HepG2 (cell line): ENCODE measurements around the gene NPC2. TPM values are rescaled to one million over a fixed set of nuclear protein-coding genes. Genes with fewer than 3 reads are reported as not detected.

Experiments
- GMEB1 ChIP-seq: sonication (generic); formaldehyde crosslinking; IDR thresholded peaks from 2 replicates; pipeline ENCODE4 v1.5.1; 2020; ENCODE audit warnings: missing genetic modification reagents, mild to moderate bottlenecking, borderline replicate concordance
- HOXA5 ChIP-seq: sonication (generic); formaldehyde crosslinking; IDR thresholded peaks from 2 replicates; pipeline ENCODE4 v1.4.0; 2020; ENCODE audit warnings: missing genetic modification reagents
- HOXA9 ChIP-seq: sonication (generic); formaldehyde crosslinking; IDR thresholded peaks from 2 replicates; pipeline ENCODE4 v1.8.1; 2022; ENCODE audit warnings: missing genetic modification reagents, mild to moderate bottlenecking, moderate library complexity, borderline replicate concordance
- NR3C1 ChIP-seq: sonication (generic); formaldehyde crosslinking; IDR thresholded peaks from 2 replicates; pipeline ENCODE4 v1.4.0; 2020; ENCODE audit warnings: missing genetic modification reagents
- SNAI1 ChIP-seq: sonication (generic); formaldehyde crosslinking; IDR thresholded peaks from 2 replicates; pipeline ENCODE4 v1.5.0; 2020; ENCODE audit warnings: mild to moderate bottlenecking, missing genetic modification reagents, borderline replicate concordance
- ZNF232 ChIP-seq: sonication (generic); formaldehyde crosslinking; IDR thresholded peaks from 2 replicates; pipeline ENCODE4 v1.4.0; 2020; ENCODE audit warnings: missing genetic modification reagents, borderline replicate concordance
- ZNF264 ChIP-seq: sonication (generic); formaldehyde crosslinking; IDR thresholded peaks from 2 replicates; pipeline ENCODE4 v1.4.0; 2020; ENCODE audit warnings: missing genetic modification reagents
- ZNF501 ChIP-seq: sonication (generic); formaldehyde crosslinking; IDR thresholded peaks from 2 replicates; pipeline ENCODE4 v1.5.1; 2020; ENCODE audit warnings: mild to moderate bottlenecking, moderate library complexity, missing genetic modification reagents
- ZNF709 ChIP-seq: sonication (generic); formaldehyde crosslinking; IDR thresholded peaks from 2 replicates; pipeline ENCODE4 v1.5.0; 2020; ENCODE audit warnings: mild to moderate bottlenecking, missing genetic modification reagents
- ZNF713 ChIP-seq: sonication (generic); formaldehyde crosslinking; IDR thresholded peaks from 2 replicates; pipeline ENCODE4 v1.4.0; 2020; ENCODE audit warnings: mild to moderate bottlenecking, missing genetic modification reagents
- ZNF749 ChIP-seq: sonication (generic); formaldehyde crosslinking; IDR thresholded peaks from 2 replicates; pipeline ENCODE4 v1.8.0; 2022; ENCODE audit warnings: mild to moderate bottlenecking, missing genetic modification reagents, moderate library complexity, borderline replicate concordance
- polyA plus RNA-seq, 8 experiments: library from polyadenylated mRNA; depleted of rRNA in 3 of 8; stranded (reverse) in 7 of 8; unstranded in 1 of 8; fragments of >200 nt; fragmentation: Illumina TruSeq in 4 of 8; extraction: Trizol in 4 of 8; gene quantifications; 2 replicates each; pipeline versions ENCODE4 v1.2.1 to v1.2.3, GENCODE V29; 2011 to 2016; ENCODE audit warnings: low read depth in 4 of 8, missing spikeins in 1 of 8, mixed read lengths in 1 of 8; ENCODE audit not compliant: insufficient read depth in 1 of 8
- total RNA-seq, 5 experiments: library from RNA; depleted of rRNA; stranded (reverse); fragments of >200 nt; fragmentation: Illumina TruSeq; extraction: Trizol; gene quantifications; 2 replicates each; pipeline ENCODE4 v1.2.3, GENCODE V29; 2016; ENCODE audit warnings: low read depth in 1 of 5
- TF ChIP-seq, protein P1 (sequence below): sonication (generic); formaldehyde crosslinking; IDR thresholded peaks from 2 replicates; pipeline ENCODE4 v1.5.0; 2020; ENCODE audit warnings: mild to moderate bottlenecking, missing genetic modification reagents, borderline replicate concordance
- TF ChIP-seq, protein P2 (sequence below): sonication (generic); formaldehyde crosslinking; IDR thresholded peaks from 2 replicates; pipeline ENCODE4 v1.5.0; 2020; ENCODE audit warnings: mild to moderate bottlenecking, missing genetic modification reagents, borderline replicate concordance

The NPC2 gene
- total and polyA plus RNA-seq, 2 of the 13 experiments (the other 11 are each of a cell fraction or from before 2014, with no cell fraction given): 132 to 164 TPM

- TF ChIP-seq, protein P1, sequence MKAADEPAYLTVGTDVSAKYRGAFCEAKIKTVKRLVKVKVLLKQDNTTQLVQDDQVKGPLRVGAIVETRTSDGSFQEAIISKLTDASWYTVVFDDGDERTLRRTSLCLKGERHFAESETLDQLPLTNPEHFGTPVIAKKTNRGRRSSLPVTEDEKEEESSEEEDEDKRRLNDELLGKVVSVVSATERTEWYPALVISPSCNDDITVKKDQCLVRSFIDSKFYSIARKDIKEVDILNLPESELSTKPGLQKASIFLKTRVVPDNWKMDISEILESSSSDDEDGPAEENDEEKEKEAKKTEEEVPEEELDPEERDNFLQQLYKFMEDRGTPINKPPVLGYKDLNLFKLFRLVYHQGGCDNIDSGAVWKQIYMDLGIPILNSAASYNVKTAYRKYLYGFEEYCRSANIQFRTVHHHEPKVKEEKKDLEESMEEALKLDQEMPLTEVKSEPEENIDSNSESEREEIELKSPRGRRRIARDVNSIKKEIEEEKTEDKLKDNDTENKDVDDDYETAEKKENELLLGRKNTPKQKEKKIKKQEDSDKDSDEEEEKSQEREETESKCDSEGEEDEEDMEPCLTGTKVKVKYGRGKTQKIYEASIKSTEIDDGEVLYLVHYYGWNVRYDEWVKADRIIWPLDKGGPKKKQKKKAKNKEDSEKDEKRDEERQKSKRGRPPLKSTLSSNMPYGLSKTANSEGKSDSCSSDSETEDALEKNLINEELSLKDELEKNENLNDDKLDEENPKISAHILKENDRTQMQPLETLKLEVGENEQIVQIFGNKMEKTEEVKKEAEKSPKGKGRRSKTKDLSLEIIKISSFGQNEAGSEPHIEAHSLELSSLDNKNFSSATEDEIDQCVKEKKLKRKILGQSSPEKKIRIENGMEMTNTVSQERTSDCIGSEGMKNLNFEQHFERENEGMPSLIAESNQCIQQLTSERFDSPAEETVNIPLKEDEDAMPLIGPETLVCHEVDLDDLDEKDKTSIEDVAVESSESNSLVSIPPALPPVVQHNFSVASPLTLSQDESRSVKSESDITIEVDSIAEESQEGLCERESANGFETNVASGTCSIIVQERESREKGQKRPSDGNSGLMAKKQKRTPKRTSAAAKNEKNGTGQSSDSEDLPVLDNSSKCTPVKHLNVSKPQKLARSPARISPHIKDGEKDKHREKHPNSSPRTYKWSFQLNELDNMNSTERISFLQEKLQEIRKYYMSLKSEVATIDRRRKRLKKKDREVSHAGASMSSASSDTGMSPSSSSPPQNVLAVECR: peak; percentile 65
- no peak for TF ChIP-seq ZNF713
- no peak for TF ChIP-seq SNAI1 (CRISPR knock-in tag)
- TF ChIP-seq ZNF232: no peak
- no peak for TF ChIP-seq ZNF501 (CRISPR knock-in tag)
- TF ChIP-seq HOXA5 (CRISPR knock-in tag): no peak; the same call in 1 of the 2 replicates
- no peak for TF ChIP-seq NR3C1 (CRISPR knock-in tag)
- TF ChIP-seq ZNF264 (CRISPR knock-in tag): no peak
- TF ChIP-seq HOXA9 (CRISPR knock-in tag): no peak
- no peak for TF ChIP-seq ZNF709 (CRISPR knock-in tag)
- peak; percentile 34; the same call in 1 of the 2 replicates for TF ChIP-seq ZNF749 (CRISPR knock-in tag)
- peak; percentile 41; the same call in 1 of the 2 replicates for TF ChIP-seq GMEB1 (CRISPR knock-in tag)
- TF ChIP-seq, protein P2, sequence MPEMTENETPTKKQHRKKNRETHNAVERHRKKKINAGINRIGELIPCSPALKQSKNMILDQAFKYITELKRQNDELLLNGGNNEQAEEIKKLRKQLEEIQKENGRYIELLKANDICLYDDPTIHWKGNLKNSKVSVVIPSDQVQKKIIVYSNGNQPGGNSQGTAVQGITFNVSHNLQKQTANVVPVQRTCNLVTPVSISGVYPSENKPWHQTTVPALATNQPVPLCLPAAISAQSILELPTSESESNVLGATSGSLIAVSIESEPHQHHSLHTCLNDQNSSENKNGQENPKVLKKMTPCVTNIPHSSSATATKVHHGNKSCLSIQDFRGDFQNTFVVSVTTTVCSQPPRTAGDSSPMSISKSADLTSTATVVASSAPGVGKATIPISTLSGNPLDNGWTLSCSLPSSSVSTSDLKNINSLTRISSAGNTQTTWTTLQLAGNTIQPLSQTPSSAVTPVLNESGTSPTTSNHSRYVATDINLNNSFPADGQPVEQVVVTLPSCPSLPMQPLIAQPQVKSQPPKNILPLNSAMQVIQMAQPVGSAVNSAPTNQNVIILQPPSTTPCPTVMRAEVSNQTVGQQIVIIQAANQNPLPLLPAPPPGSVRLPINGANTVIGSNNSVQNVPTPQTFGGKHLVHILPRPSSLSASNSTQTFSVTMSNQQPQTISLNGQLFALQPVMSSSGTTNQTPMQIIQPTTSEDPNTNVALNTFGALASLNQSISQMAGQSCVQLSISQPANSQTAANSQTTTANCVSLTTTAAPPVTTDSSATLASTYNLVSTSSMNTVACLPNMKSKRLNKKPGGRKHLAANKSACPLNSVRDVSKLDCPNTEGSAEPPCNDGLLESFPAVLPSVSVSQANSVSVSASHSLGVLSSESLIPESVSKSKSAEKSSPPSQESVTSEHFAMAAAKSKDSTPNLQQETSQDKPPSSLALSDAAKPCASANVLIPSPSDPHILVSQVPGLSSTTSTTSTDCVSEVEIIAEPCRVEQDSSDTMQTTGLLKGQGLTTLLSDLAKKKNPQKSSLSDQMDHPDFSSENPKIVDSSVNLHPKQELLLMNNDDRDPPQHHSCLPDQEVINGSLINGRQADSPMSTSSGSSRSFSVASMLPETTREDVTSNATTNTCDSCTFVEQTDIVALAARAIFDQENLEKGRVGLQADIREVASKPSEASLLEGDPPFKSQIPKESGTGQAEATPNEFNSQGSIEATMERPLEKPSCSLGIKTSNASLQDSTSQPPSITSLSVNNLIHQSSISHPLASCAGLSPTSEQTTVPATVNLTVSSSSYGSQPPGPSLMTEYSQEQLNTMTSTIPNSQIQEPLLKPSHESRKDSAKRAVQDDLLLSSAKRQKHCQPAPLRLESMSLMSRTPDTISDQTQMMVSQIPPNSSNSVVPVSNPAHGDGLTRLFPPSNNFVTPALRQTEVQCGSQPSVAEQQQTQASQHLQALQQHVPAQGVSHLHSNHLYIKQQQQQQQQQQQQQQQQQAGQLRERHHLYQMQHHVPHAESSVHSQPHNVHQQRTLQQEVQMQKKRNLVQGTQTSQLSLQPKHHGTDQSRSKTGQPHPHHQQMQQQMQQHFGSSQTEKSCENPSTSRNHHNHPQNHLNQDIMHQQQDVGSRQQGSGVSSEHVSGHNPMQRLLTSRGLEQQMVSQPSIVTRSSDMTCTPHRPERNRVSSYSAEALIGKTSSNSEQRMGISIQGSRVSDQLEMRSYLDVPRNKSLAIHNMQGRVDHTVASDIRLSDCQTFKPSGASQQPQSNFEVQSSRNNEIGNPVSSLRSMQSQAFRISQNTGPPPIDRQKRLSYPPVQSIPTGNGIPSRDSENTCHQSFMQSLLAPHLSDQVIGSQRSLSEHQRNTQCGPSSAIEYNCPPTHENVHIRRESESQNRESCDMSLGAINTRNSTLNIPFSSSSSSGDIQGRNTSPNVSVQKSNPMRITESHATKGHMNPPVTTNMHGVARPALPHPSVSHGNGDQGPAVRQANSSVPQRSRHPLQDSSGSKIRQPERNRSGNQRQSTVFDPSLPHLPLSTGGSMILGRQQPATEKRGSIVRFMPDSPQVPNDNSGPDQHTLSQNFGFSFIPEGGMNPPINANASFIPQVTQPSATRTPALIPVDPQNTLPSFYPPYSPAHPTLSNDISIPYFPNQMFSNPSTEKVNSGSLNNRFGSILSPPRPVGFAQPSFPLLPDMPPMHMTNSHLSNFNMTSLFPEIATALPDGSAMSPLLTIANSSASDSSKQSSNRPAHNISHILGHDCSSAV (CRISPR knock-in tag): no peak
These were observed 497 bp upstream of the NPC2 start, which contains the start of gene ISCA2 (continued) for GRCh38 chr14:74493343-74494261.
